DMS153 treated with DMSO at 0.1 percent for 48 hours (cell line): ENCODE measurements around the gene FHDC1.

Experiments used
- DNase-seq: peaks from one replicate; lab custom pipeline; 2025; ENCODE audit not compliant: unreplicated experiment; lab: John Stamatoyannopoulos, UW

FHDC1 gene

DNA sequence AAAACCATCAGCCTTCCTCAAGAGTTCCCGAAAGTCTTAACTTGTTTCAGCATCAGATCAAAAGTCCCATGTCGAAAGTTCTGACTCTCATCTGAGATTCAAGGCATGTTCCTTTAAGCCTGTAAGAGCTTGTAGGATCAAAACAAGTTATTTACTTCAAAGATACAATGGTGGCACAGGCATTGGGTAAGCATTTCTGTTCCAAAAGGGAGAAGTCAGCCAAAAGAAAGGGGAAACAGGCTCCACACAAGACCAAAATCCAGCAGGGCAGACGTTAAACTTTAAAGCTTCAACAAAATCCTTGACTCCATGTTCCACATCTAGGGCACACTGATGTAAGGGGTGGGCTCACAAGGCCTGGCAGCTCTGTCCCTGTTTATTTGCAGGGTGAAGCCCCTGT, 91.7 kb downstream of the FHDC1 start:
- DNase-seq: no peak

DNA sequence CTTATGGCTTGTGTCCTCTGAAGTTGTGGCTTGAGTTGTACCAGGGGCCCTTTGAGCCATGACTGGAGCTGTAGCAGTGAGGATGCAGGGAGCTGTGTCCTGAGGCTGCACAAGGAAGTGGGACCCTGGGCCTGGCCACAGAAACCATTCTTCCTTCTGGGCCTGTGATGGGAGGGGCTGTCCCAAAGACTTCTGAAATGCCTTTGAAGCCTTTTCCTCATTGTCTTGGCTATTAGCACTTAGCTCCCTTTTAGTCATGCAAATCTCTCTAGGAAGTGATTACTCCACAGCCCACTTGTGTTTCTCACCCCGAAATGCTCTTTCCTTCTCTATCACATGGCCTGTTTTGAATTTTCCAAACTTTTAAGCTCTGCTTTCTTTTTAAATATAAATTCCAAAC, 92.4 kb downstream of the FHDC1 start:
- no peak for DNase-seq
